ENCODE data around the gene IDH3G.
"Not testable (repeated sequence)": the region's sequence is repeated elsewhere in the genome, so short reads cannot be mapped to it uniquely, and the experiment has no call there.

IDH3G gene

DNA sequence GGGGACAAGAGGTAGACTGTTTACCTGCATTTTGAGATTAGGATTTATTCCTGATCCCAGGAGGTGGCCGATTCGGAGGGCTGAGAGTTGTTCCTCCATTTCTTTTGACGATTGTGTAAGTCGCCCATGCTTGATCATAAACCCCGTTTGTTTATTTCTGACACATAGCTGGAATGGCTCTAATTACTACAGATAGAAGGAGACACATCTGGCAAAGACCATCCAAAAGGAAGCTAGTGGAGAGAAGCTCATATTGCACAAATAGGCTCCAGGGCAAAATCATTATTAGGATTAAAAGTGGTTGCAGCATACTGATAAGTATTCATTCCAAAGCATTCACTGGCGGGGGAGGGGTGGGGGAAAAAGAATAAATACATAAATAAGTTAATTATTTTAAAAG is 47.2 kb downstream of the IDH3G start:
- not testable (repeated sequence) for DNase-seq

- DNase-seq, result no peak
Observed at GRCh38 chrX:153746359-153746758, 47.8 kb downstream of the IDH3G start.

DNA sequence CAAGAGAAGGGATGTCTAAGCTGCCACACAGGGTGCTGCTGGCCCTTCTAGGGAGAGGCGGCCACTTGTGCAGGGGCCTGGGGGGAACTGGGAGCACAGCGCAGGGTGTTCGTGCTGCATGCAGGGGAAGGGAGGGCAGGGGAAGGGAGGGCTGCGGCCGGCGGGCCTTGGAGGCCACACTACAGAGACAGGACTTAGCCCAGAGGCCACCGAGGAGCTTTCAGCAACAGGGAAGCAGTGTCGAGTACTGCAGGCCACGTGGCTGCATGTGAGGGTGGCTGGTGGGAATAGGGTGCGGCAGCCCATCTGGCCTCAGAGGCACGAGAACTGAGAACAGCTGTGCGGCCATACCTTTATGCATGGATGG is 49.1 kb downstream of the IDH3G start:
- DNase-seq, result not testable (repeated sequence)

GRCh38 chrX:153744210-153745066 is 49.7 kb downstream of the IDH3G start:
- no peak for DNase-seq

GRCh38 chrX:153743468-153744209 is 50.5 kb downstream of the IDH3G start:
- not testable (repeated sequence) for DNase-seq

GRCh38 chrX:153742796-153743467 is 51.2 kb downstream of the IDH3G start:
- not testable (repeated sequence) for DNase-seq

- not testable (repeated sequence) for DNase-seq
Observed at GRCh38 chrX:153742111-153742510, 52.1 kb downstream of the IDH3G start.

GRCh38 chrX:153741446-153741845 is 52.7 kb downstream of the IDH3G start:
- DNase-seq, result no peak

GRCh38 chrX:153740631-153741222 is 53.4 kb downstream of the IDH3G start:
- DNase-seq, result no peak

- DNase-seq, result no peak
Observed at GRCh38 chrX:153739754-153740486, 54.3 kb downstream of the IDH3G start.

DNA sequence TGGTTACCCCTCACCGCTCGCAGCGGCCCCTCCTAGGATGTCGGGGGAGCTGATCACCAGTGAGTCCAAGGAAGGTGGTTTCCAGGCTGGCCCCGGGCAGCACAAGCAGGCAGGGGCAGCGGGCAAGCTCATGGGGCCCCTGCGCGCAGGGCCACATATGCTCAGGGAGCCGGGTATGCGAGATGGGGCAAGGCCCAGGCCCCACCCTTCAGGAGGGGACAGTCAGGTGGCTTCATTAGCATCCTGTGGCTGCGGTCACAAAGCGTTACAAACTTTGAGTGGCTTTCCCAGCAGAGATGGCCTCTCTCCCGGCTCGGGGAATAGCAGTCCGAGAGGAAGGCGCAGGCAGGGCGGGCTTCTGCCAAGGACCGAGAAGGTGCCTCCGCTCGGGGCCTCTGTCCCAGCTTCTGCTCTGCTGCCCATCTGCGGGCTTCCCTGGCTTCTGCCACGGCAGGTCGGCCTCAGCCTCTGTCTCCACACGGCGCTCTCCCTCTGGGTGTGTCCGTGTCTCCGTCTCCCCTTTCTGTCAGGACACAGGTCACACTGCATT is 56.0 kb downstream of the IDH3G start:
- no peak for DNase-seq

DNA sequence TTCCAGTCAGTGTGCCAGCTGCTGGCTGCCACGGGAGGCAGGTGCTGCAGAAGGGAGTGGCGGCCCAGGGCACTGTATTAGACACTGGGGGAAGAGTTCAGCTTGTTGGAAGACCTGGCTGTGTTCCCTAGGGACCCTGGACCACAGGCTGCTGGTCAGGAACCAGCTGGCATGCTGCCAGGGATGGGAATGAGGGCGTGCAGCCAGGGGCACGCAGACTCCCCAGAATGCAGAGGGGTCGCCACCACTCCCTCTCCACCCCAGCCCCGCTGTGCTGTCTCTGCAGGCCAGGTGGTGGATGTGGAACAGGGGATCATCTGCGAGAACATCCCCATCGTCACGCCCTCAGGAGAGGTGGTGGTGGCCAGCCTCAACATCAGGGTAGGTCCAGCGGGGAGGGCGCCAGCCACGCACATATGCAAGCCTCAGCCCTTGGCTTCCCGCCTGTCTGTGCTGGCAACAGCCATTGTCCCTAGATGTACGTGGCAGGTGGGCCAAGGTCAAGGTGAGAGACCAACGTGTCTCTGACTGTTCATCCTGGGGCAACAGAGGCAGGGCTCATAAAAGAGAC is 57.2 kb downstream of the IDH3G start:
- DNase-seq, result no peak

GRCh38 chrX:153736071-153736820 is 57.9 kb downstream of the IDH3G start:
- DNase-seq, result no peak
